Measurements from ENCODE around the gene STK11IP.

The STK11IP gene

DNA sequence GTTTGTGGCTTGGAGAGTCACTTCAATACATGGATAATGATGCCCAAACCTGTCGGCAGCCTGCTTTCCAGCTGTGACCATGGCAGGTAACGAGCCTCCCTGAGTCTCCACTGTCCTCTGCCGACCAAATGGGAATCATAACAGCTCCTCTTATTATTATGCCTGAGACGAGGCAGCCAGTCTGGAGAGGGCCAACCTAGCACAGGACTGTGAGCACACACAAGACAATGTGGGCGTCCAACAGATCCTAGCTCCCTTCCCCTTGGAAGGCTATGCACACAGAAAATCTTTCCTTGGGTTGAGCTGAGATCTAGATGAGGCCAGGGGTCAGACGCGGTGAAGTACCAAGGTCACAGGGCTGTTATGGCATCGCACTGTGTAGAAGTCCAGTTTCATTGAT is 28.9 kb downstream of the STK11IP start:
- Histone ChIP-seq H2AFZ (ENCODE audit: low read depth, low read length) (no peak overlapping the region), H3K36me3 (replicated peaks; ENCODE audit: low read depth, low read length) (no peaks in the 10 kb centered on the region), H3K4me1 (ENCODE audit: low read length) (no peaks in the 10 kb centered on the region), H4K20me1 (ENCODE audit: insufficient read depth, low read length) (no peaks in the 10 kb centered on the region), H3K9me3 (ENCODE audit: insufficient read depth, low read length) (no peaks in the 10 kb centered on the region), H3K4me2 (ENCODE audit: low read length) (no peak overlapping the region), H3K4me3 (ENCODE audit: low read length) (no peak overlapping the region), H3K79me2 (ENCODE audit: low read length) (no peaks in the 10 kb centered on the region), H3K27ac (ENCODE audit: low read length) (no peak overlapping the region), H3K9ac (ENCODE audit: low read length) (no peak overlapping the region), H3K27me3 (ENCODE audit: low read depth, low read length) (peaks cover 15% of the 10 kb centered on the region)
- no peak for TF ChIP-seq EZH2phosphoT487 (IDR thresholded peaks at IDR 0.05; ENCODE audit: low read depth)
- TF ChIP-seq, protein P1, sequence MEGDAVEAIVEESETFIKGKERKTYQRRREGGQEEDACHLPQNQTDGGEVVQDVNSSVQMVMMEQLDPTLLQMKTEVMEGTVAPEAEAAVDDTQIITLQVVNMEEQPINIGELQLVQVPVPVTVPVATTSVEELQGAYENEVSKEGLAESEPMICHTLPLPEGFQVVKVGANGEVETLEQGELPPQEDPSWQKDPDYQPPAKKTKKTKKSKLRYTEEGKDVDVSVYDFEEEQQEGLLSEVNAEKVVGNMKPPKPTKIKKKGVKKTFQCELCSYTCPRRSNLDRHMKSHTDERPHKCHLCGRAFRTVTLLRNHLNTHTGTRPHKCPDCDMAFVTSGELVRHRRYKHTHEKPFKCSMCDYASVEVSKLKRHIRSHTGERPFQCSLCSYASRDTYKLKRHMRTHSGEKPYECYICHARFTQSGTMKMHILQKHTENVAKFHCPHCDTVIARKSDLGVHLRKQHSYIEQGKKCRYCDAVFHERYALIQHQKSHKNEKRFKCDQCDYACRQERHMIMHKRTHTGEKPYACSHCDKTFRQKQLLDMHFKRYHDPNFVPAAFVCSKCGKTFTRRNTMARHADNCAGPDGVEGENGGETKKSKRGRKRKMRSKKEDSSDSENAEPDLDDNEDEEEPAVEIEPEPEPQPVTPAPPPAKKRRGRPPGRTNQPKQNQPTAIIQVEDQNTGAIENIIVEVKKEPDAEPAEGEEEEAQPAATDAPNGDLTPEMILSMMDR (IDR thresholded peaks at IDR 0.05; ENCODE audit: low read depth, low read length), result no peak

DNA sequence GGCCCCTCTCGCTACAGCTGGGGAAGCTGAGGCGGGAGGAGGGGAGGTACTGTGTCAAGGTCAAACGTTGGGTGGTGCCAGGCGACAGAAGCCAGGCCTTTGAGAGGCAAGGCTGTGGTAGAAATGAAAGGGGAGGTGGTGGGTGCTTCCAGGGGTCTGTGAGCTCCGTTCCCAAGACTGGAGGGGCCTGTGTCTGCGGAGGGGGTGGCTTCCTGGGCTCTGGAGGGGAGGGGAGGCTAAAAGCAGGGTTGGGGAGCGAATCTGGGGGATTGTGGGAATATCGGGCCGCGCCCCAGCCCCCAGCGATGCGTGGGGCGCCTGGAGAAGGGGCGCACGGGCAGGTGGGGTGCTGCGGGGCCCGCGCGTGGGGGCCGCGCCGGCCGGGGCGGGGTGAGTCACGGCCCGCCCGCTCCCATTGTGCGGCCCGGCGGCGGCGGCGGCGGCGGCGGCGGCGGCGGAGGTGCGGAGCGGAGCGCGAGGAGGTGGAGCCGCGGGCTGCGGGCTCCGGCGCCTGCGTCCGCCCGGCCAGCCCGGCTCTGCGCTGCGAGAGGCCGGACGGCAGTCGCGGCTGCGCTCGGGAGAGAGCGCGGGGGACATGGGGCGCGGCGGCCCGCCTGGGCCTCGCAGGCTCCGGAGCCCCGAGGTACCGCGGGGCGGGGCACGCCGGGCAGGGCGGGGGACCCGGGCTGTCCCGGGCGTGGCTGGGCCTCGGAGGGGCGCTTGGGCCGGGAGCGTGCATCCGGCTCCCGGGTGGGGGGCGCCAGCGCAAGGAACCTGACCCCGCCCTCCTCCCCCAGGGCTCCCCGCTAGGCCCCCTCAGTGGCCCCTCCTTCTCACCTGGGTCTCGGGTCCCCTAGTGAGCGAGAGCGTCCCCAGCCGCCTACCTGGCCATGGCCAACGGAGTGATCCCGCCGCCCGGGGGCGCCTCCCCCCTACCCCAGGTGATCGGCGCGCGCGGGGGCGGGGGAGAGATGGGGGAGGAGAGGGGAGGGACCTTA is 29.7 kb downstream of the STK11IP start, which contains the start of gene SLC4A3:
SLC4A3 (plus strand) TSS at position 528 of the 998 bp plus-strand sequence; CDS start at position 891, 363 bp downstream.
- Histone ChIP-seq H3K27me3 (ENCODE audit: low read depth, low read length) (peaks cover 12% of the 10 kb centered on the region), H3K27ac (ENCODE audit: low read length) (no peak within 1 kb of the TSS), H3K36me3 (replicated peaks; ENCODE audit: low read depth, low read length) (no peaks in the 10 kb centered on the region), H3K79me2 (ENCODE audit: low read length) (no peaks in the 10 kb centered on the region), H3K9me3 (ENCODE audit: insufficient read depth, low read length) (no peaks in the 10 kb centered on the region), H4K20me1 (ENCODE audit: insufficient read depth, low read length) (no peaks in the 10 kb centered on the region), H3K4me1 (ENCODE audit: low read length) (no peaks in the 10 kb centered on the region), H3K9ac (ENCODE audit: low read length) (peak within 1 kb of the TSS; percentile 43; the same call in 1 of the 2 replicates), H3K4me3 (ENCODE audit: low read length) (peak within 1 kb of the TSS; percentile 82), H3K4me2 (ENCODE audit: low read length) (peak within 1 kb of the TSS; percentile 82), H2AFZ (ENCODE audit: low read depth, low read length) (peak within 1 kb of the TSS; percentile 65; the same call in 1 of the 2 replicates)
- TF ChIP-seq, protein P1 (IDR thresholded peaks at IDR 0.05; ENCODE audit: low read depth, low read length), result 0 out of 2 replicates have a peak, but pooled peaks have one; percentile 11
- TF ChIP-seq EZH2phosphoT487 (IDR thresholded peaks at IDR 0.05; ENCODE audit: low read depth), result no peak

DNA sequence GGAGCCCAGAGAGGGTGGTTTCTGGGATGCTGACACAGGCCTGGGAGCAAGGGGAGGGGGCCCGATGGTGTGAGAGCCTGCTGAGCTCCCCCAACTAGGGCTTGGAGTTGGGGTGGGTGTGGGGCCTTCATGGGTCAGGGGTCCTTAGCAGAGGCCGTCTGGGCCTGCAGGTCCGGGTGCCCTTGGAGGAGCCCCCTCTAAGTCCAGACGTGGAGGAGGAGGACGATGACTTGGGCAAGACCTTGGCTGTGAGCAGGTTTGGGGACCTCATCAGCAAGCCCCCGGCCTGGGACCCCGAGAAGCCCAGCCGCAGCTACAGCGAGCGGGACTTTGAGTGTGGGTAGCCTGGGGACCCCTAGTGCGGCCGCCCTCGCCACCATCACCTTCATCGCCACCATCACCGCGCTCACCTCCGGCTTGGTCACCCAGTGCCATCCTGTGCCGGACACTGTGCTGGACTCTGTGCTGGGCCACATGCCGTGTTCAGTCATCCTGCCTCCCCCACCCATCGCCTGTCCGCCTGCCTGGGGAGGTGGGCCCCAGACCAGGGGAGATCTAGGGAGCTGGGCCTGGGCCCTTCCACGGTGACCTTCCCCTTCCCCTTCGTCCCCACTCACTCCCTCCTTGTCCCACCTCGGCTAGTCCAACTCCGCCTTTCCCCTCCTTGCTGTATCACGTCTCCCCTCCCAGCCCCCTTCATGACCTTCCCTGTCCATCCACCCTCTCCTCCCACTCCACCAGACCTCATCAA is 30.8 kb downstream of the STK11IP start:
- TF ChIP-seq EZH2phosphoT487 (IDR thresholded peaks at IDR 0.05; ENCODE audit: low read depth), result no peak
- TF ChIP-seq, protein P1 (IDR thresholded peaks at IDR 0.05; ENCODE audit: low read depth, low read length), result no peak
- Histone ChIP-seq H2AFZ (ENCODE audit: low read depth, low read length) (peak overlapping the region; percentile 65; the same call in 1 of the 2 replicates), H3K4me1 (ENCODE audit: low read length) (no peaks in the 10 kb centered on the region), H3K79me2 (ENCODE audit: low read length) (no peaks in the 10 kb centered on the region), H3K4me3 (ENCODE audit: low read length) (peak overlapping the region; percentile 82), H3K9me3 (ENCODE audit: insufficient read depth, low read length) (no peaks in the 10 kb centered on the region), H3K27ac (ENCODE audit: low read length) (no peak overlapping the region), H3K4me2 (ENCODE audit: low read length) (peak overlapping the region; percentile 82), H3K27me3 (ENCODE audit: low read depth, low read length) (peaks cover 12% of the 10 kb centered on the region), H4K20me1 (ENCODE audit: insufficient read depth, low read length) (no peaks in the 10 kb centered on the region), H3K36me3 (replicated peaks; ENCODE audit: low read depth, low read length) (no peaks in the 10 kb centered on the region), H3K9ac (ENCODE audit: low read length) (peak overlapping the region; percentile 43; the same call in 1 of the 2 replicates)
